ENCODE results near the gene NUDT15.
A peak's percentile ranks its signal among the peaks of the same experiment; 100 is the strongest.

The NUDT15 gene

DNA sequence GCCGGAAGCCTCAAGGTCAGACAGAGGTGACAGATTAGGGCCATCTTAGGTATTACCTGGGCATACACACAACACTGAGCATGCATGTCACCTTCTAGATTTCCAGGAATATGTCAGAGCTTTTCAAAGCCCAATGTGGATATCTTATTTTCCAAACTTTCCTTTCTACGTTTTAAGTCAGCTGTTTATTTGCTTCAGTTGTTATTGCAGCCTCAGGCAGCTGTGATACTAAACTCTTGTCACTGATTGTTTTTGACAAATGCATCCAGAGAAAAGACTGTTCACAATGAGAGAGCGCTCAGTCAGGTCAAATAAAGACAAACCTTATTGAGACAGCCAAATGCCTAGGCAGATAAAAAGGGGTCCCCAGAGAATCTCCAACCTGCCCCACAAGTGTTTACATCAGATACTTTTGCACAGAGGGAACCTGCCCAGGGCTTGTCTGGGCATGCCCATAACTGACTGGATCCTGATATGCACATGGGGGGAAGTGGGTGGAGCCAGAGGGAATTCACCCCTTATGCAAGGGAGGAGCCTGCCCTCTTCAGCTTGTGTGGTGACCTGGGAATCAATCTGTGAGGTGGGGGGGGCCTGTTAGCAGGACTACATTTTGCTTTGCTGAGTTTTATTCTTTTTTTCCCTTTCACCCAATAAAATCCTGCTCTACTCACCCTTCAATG is 28.9 kb downstream of the NUDT15 start:
- Histone ChIP-seq H3K27me3 (replicated peaks; ENCODE audit: control insufficient read depth, insufficient read depth, low read length) (no peaks in the 10 kb centered on the region), H3K4me3 (replicated peaks; ENCODE audit: low read depth, low read length) (no peak overlapping the region), H3K36me3 (ENCODE audit: control insufficient read depth, insufficient read depth, low read length) (peaks cover 6% of the 10 kb centered on the region)
- DNase-seq (ENCODE audit: extremely low read depth, insufficient read length) = peak; percentile 42
- no peak for TF ChIP-seq CTCF (IDR thresholded peaks at IDR 0.05; ENCODE audit: insufficient read depth, low read length, poor library complexity, severe bottlenecking)

DNA sequence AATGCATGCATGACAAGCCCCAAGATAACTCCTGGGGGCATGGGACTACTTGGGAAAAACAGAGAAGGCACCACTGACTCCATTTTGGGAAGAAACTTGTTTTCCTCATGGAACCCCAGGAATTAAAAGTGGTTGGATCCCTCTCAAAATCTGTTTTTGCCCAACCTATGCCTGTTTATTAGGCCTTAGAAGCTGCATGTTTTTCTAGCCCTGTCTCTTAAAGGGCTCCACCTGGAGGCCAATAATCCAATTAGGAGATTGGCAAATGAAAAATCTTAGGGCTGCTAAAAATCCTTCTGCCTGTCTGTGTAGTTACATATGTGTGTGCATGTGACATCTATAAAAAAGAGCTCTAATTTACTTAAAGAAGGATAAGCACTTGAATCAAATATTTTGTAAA is 30.5 kb downstream of the NUDT15 start:
- no peak for DNase-seq (ENCODE audit: extremely low read depth, insufficient read length)
- H3K27me3 ChIP-seq (replicated peaks; ENCODE audit: control insufficient read depth, insufficient read depth, low read length) = no peaks in the 10 kb centered on the region
- peak; percentile 35 for TF ChIP-seq CTCF (IDR thresholded peaks at IDR 0.05; ENCODE audit: insufficient read depth, low read length, poor library complexity, severe bottlenecking)
- H3K36me3 ChIP-seq (ENCODE audit: control insufficient read depth, insufficient read depth, low read length) = peaks cover 13% of the 10 kb centered on the region
- H3K4me3 ChIP-seq (replicated peaks; ENCODE audit: low read depth, low read length) = no peak overlapping the region

DNA sequence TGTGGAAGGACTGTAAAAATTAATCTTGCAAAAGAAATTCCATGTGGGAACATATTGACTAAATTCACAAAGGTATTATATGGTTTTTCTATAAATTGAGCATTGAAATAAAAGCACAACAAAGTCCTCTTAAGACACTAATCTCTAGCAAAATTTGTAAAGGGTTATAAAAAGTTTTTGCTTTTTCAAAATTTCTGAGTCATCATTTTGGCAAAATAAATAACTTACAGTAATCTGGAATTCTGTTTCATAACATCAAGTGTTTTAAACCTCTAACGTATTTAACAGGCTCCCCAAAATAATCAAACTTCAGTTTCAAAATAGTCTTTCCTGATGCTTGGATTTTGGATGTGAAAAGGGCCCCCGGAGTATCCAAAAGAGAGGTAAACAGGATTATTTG is 31.4 kb downstream of the NUDT15 start:
- TF ChIP-seq CTCF (IDR thresholded peaks at IDR 0.05; ENCODE audit: insufficient read depth, low read length, poor library complexity, severe bottlenecking) = no peak

DNA sequence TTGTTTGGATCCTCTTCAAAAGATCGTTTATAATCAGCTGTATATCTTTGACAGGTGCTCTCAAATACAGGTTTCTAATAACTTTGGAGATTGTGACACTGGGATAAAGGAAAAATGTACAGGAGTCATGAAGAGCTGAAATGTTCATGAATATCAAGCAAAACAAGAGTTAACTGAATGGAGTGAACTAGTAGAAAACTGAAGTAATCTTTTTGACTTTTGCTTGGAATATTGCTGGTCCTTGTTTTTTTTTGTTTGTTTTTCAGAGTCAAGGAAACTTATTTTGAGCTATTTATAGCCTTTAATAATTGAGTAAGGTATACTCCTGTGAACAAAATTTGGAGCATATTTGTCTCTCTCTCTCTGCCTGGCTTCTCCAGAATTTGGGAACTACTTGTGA is 32.0 kb downstream of the NUDT15 start:
- Histone ChIP-seq H3K36me3 (ENCODE audit: control insufficient read depth, insufficient read depth, low read length) (peaks cover 18% of the 10 kb centered on the region), H3K4me3 (replicated peaks; ENCODE audit: low read depth, low read length) (no peak overlapping the region), H3K27me3 (replicated peaks; ENCODE audit: control insufficient read depth, insufficient read depth, low read length) (no peaks in the 10 kb centered on the region)
- DNase-seq (ENCODE audit: extremely low read depth, insufficient read length) = no peak
- no peak for TF ChIP-seq CTCF (IDR thresholded peaks at IDR 0.05; ENCODE audit: insufficient read depth, low read length, poor library complexity, severe bottlenecking)

More for the DNA sequence above, 31.4 kb downstream of the NUDT15 start:
- no peak for DNase-seq (ENCODE audit: extremely low read depth, insufficient read length)
- Histone ChIP-seq H3K4me3 (replicated peaks; ENCODE audit: low read depth, low read length) (no peak overlapping the region), H3K36me3 (ENCODE audit: control insufficient read depth, insufficient read depth, low read length) (peaks cover 17% of the 10 kb centered on the region), H3K27me3 (replicated peaks; ENCODE audit: control insufficient read depth, insufficient read depth, low read length) (no peaks in the 10 kb centered on the region)

GRCh38 chr13:48070942-48071341 is 33.4 kb downstream of the NUDT15 start:
- Histone ChIP-seq H3K36me3 (ENCODE audit: control insufficient read depth, insufficient read depth, low read length) (peaks cover 22% of the 10 kb centered on the region), H3K27me3 (replicated peaks; ENCODE audit: control insufficient read depth, insufficient read depth, low read length) (no peaks in the 10 kb centered on the region), H3K4me3 (replicated peaks; ENCODE audit: low read depth, low read length) (no peak overlapping the region)
- DNase-seq (ENCODE audit: extremely low read depth, insufficient read length) = no peak
- TF ChIP-seq CTCF (IDR thresholded peaks at IDR 0.05; ENCODE audit: insufficient read depth, low read length, poor library complexity, severe bottlenecking) = no peak

DNA sequence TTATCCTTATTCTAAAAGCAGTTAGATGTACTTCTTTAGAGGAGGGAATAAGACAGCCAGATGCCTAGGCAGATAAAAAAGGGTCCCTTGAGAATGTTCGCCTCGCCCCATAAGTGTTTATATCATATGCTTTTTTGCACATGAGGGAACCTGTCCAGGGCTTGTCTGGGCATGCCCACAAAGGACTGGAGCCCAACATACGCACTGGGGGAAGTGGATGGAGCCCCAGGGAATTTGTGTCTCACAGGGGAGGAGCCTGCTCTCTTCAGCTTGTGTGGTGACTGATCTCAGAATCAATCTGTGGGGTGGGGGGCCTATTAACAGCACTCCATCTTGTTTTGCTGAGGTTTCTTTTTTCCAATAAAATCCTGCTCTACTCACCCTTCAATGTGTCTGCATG is 34.8 kb downstream of the NUDT15 start:
- TF ChIP-seq CTCF (IDR thresholded peaks at IDR 0.05; ENCODE audit: insufficient read depth, low read length, poor library complexity, severe bottlenecking) = no peak
- Histone ChIP-seq H3K27me3 (replicated peaks; ENCODE audit: control insufficient read depth, insufficient read depth, low read length) (no peaks in the 10 kb centered on the region), H3K36me3 (ENCODE audit: control insufficient read depth, insufficient read depth, low read length) (peaks cover 22% of the 10 kb centered on the region), H3K4me3 (replicated peaks; ENCODE audit: low read depth, low read length) (no peak overlapping the region)
- DNase-seq (ENCODE audit: extremely low read depth, insufficient read length) = no peak

Data from GM06990 (cell line).